ENCODE data around the gene CRYGN.

DNA sequence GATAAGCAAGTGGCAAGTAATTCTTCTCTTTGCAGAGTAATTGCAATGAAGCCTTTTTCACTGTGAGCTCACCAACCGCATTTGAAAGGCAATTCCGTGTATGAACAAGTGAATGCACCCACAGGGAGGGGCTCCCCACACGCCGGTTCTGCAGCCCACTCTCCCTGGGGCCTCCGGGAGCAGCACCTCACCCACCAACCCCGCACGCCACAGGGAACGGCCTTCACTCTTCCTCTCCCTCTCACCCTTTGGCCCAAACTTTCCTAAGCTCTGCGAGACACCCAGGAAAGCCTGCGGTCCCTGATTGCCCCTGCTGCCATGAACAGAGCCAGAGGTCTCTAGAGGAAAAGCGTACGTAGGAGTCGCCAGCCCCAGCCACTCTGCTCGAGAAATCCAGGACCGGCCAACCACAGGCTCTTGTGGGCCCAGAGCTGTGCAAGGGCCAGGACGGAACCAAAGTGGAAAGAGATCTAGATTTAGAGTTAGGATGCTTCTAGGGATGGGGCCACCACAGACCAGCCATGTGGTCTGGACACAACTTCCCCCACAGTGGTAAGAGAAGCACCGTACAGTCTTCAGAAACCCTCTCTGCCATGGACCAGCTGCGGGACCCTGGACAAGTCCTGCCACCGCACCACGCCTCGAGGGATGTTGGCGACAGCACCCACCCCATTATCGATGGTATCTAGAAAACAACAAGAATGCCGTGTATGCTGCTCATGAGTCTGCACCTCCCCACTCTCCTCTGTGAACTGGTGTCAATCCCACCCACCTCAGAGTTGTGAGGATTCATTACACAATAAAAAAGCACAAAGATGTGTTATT lies 33.7 kb downstream of the CRYGN start:
- TF ChIP-seq EZH2phosphoT487 (IDR thresholded peaks at IDR 0.05; ENCODE audit: insufficient read depth, low read depth) = no peak
- TF ChIP-seq EZH2 (IDR thresholded peaks at IDR 0.05; ENCODE audit: insufficient read depth, poor library complexity, severe bottlenecking) = no peak

All from GM23248 (cell line).